HG02885 (cell line): ENCODE measurements around the gene FBXL16.
"Not testable (repeated sequence)": the region's sequence is repeated elsewhere in the genome, so short reads cannot be mapped to it uniquely, and the experiment has no call there.

Source experiments
- ATAC-seq: cut with Tn5 transposase; IDR thresholded peaks from one replicate; pipeline ENCODE4 v1.9.1; 2021; ENCODE audit warnings: mild to moderate bottlenecking; ENCODE audit not compliant: unreplicated experiment, poor library complexity

The FBXL16 gene

GRCh38 chr16:705431-706188 is at the start of gene FBXL16:
Gene FBXL16, minus strand, starts transcription at chr16:705801. Its CDS starts 8,396 bp downstream, at chr16:697405.
- no peak for ATAC-seq

- ATAC-seq, result no peak
These were observed 49.1 kb upstream of the FBXL16 start for GRCh38 chr16:754656-755055.

- not testable (repeated sequence) for ATAC-seq
These were observed 48.6 kb upstream of the FBXL16 start for GRCh38 chr16:754121-754607.

GRCh38 chr16:752007-752312 is 46.4 kb upstream of the FBXL16 start:
- no peak for ATAC-seq

GRCh38 chr16:751152-752006 is 45.8 kb upstream of the FBXL16 start:
- no peak for ATAC-seq

GRCh38 chr16:750485-750884 is 44.9 kb upstream of the FBXL16 start:
- no peak for ATAC-seq

GRCh38 chr16:749010-749409 is 43.4 kb upstream of the FBXL16 start:
- no peak for ATAC-seq

GRCh38 chr16:747978-748746 is 42.6 kb upstream of the FBXL16 start:
- no peak for ATAC-seq

GRCh38 chr16:746637-747036 is 41.0 kb upstream of the FBXL16 start:
- ATAC-seq, result no peak

- ATAC-seq, result no peak
These were observed 40.1 kb upstream of the FBXL16 start for GRCh38 chr16:745739-746138.

GRCh38 chr16:743794-744500 is 38.3 kb upstream of the FBXL16 start:
- no peak for ATAC-seq

- ATAC-seq, result not testable (repeated sequence)
These were observed 37.3 kb upstream of the FBXL16 start for GRCh38 chr16:742894-743293.

- no peak for ATAC-seq
These were observed 36.5 kb upstream of the FBXL16 start for GRCh38 chr16:741986-742629.

- ATAC-seq, result peak; percentile 73
These were observed 35.3 kb upstream of the FBXL16 start, which contains the start of gene CIAO3 for GRCh38 chr16:740764-741505. Gene CIAO3, minus strand, starts transcription at chr16:740997. Its CDS starts 12 bp downstream, at chr16:740985.

GRCh38 chr16:740459-740763 is 34.8 kb upstream of the FBXL16 start:
- peak; percentile 4 for ATAC-seq

GRCh38 chr16:739560-740458 is 34.2 kb upstream of the FBXL16 start:
- ATAC-seq, result no peak

GRCh38 chr16:736936-737481 is 31.4 kb upstream of the FBXL16 start:
- ATAC-seq, result no peak

GRCh38 chr16:735982-736453 is 30.4 kb upstream of the FBXL16 start:
- ATAC-seq, result peak; percentile 37
